PFSK-1 (cell line): ENCODE data around the gene KLF5.

Experiments used
- POLR2AphosphoS5 ChIP-seq: IDR thresholded peaks from 2 replicates; pipeline ENCODE4 v1.6.1; 2012; ENCODE audit warnings: low read depth, mild to moderate bottlenecking, control low read depth, low read length, moderate library complexity
- TAF1 ChIP-seq: IDR thresholded peaks from 2 replicates; pipeline ENCODE4 v1.6.1; 2012; ENCODE audit warnings: low read length, control low read depth, borderline replicate concordance; ENCODE audit not compliant: insufficient read depth

DNA sequence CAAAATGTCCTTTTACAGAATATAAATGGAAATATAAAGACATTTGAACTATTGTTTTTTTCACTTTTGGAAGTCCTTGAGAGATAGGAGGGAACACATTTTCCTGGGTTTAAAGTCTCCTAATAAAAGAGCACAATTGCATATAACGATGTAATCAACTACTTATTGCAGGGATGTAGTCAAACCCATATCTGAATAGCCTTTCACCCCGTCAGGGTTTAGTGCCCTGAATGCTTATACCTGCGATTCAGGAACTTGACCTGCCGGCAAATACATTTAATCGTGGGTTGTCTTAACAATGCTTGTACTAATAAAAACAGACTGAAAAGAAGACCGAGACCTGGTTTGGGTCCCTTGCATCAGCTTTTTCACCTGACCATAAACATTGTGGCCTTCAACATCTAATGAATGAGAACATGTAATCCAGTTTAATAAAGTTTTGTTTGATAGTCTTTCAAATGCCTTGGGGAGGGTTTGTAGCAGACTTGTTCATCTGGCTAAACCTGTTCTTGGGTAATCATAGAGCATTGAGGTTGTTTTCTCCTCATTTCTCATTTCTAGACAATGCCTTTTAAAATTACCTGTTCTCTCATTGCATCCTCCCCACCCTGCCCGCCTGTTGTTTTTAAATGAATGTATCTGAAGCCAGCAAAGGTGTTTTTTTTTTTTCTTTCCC lies 7.0 kb downstream of the KLF5 start:
- TF ChIP-seq TAF1 = no peak
- TF ChIP-seq POLR2AphosphoS5 = no peak
